NCI-H446 treated with DMSO at 0.1 percent for 48 hours (cell line): ENCODE data around the gene CC2D1A.
"Not testable (repeated sequence)": the region's sequence is repeated elsewhere in the genome, so short reads cannot be mapped to it uniquely, and the experiment has no call there.

Source experiments
- DNase-seq: peaks from one replicate; lab custom pipeline; 2025; lab: John Stamatoyannopoulos, UW

The CC2D1A gene

GRCh38 chr19:13962699-13963602 is 57.0 kb downstream of the CC2D1A start:
- no peak for DNase-seq

DNA sequence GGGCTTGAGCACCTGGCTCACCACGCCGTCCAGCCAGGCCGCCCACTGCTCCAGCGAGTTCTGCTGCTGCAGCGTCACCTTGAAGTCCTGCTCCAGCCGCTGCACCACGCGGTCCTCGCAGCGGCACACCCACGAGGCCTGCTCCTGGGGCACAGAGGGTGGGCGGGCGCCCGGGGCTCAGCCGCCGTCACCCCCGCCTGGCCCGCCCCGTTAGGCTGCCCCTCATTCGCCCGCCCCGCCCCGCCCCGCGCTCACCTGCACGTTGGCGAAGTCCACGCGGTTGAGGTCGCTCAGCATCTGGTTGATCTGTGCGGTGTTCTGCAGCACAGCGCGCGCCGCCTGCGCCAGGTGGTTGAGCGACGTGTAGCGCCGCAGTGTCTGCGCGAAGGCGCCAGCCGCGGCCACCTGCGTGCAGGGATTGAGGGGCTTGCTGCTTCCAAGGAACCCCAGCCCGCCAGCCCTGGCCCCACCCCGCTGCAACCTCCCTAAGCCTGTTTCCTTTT is 57.7 kb downstream of the CC2D1A start:
- no peak for DNase-seq

GRCh38 chr19:13964776-13965175 is 58.8 kb downstream of the CC2D1A start:
- no peak for DNase-seq

DNA sequence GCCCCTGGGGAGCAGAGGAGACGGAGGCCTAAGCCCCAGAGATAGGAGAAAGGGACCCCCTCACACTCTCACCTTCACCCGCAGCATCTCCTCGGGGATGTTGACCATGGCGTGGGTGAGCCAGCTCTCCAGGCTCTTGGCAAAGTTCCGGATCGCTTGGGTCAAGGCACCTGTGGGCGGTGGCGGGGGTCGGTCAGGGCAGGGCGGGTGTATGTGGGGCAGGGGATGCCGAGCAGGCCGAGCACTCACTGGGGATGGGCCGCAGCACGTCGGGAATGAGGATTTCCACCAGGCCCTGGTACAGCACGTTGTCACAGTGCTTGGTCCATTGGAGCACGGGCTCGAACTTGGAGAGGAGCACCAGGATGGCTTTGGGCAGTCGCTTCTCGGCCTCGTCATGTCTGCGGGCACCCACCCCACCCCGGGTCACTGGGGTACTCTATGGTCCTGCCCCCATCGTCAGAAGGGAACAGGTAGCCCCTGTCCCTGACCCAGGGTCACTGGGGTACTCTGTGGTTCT is 59.4 kb downstream of the CC2D1A start:
- no peak for DNase-seq

- no peak for DNase-seq
Measured at GRCh38 chr19:13965926-13966683, 60.1 kb downstream of the CC2D1A start.

DNA sequence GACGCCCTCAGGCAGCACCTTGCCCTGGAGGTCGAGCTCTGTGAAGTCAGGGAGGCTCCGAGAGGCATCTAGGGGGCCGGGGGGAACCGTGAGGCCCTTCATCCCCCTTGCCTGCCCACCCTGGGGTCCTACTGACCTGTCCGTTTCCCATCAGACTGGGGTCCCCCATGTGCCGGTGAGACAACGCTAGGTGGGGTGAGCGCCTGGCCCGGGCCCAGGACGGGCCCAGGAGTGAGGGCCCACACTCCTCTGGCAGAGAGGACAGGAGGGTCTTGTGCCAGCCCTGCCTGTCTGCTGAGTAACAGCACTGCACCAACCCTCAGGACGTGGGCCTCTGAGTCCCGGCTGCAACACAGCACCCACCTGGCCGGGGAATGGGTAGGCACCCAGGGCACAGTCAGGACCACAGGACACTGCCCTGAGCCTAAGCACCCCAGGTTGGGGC is 60.7 kb downstream of the CC2D1A start:
- no peak for DNase-seq

GRCh38 chr19:13967206-13967605 is 61.2 kb downstream of the CC2D1A start:
- DNase-seq: not testable (repeated sequence)

DNA sequence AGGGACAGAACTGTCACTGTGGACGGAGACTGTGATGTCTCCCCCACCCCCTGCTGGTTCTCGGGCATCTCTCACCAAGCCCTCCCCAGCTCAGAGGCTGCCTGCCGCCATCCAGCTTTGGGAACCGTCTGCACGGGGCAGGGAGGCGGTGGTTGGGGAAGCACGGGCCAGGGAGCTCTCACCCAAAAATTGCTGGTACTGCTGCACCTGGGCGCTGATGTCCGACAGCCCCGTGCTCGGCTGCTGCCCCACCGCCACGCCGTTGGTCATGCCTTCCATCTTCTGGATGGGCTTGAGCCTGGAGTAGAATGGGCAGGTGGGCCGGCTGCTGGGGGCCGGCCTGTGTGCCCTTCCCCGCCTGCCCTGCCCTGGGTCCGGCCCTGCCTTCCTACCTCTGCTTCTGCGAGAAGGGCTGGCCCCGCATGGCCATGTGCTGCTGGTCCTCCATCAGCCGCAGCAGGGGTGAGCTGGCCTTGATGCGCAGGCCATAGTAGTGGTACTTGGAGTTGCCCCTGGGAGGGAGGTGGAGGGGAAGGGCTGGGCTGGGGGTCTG is 62.5 kb downstream of the CC2D1A start:
- no peak for DNase-seq

- no peak for DNase-seq
Measured at GRCh38 chr19:13968999-13969398, 63.0 kb downstream of the CC2D1A start.

GRCh38 chr19:13969897-13970296 is 63.9 kb downstream of the CC2D1A start:
- no peak for DNase-seq

DNA sequence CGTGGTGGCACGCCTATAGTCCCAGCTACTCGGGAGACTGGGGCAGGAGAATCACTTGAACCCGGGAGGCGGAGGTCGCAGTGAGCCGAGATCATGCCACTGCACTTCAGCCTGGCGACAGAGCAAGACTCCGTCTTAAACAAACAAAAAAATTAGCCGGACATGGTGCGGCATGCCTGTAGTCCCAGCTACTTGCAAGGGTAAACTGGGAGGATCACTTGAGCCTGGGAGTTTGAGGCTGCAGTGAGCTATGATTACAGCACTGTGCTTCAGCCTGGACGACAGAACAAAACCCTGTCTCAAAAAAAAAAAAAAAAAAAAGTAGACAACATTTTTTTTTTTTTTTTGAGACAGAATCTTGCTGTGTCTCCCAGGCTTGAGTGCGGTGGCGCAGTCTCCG is 65.9 kb downstream of the CC2D1A start:
- DNase-seq: not testable (repeated sequence)

DNA sequence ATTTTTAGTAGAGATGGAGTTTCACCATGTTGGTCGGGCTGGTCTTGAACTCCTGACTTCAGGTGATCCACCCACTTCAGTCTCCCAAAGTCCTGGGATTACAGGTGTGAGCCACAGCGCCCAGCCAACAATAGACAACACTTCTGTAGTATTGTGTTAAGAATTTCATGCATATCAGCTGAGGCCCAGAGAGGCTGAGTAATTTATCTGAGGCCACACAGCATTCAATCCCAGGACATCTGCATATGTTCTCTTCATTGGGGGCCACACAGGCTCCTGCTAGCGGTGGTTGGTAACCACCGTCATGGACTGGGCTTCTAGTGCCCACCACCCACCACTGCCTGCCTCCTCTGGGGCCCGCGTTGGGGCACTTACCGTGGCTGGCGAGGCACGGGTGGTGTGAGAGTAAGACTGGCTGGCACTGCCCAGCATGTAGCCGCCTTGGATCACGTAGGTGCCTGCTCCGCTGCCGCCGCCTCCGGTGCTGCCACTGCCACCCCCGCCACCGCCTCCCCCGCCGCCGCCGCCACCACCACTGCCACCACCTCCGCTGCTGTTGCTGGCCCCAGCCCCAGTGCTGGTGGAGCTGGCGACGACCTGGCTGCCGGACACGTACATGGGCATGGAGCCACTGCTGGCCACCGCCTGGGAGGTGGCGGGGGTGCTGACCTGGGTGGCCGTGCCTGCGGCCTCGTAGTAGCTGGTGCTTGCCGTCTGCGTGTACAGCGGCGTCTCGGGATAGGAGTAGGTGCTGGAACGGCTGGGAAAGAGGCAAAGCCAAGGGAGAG is 66.6 kb downstream of the CC2D1A start:
- no peak for DNase-seq

- not testable (repeated sequence) for DNase-seq
Measured at GRCh38 chr19:13973479-13973878, 67.5 kb downstream of the CC2D1A start.

GRCh38 chr19:13974073-13974472 is 68.1 kb downstream of the CC2D1A start:
- no peak for DNase-seq

DNA sequence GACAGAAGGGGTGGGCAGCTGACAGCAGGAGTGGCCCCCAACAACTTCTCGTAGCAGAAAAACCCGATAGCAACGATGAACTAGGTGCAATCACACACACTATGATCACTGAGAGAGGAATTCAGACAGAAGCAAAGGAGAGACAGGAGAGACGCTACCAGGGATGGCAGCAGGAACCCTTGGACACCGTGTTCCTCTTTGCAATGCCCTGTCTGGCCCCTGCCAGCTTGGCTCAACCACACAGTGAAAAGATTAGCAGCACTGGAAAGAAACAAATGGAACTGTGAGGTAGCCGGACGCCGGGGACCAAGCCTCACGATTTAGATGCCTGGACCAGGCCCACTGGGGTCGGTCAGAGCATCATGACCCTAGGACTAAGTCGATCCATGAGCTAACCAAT is 69.9 kb downstream of the CC2D1A start:
- DNase-seq: no peak

DNA sequence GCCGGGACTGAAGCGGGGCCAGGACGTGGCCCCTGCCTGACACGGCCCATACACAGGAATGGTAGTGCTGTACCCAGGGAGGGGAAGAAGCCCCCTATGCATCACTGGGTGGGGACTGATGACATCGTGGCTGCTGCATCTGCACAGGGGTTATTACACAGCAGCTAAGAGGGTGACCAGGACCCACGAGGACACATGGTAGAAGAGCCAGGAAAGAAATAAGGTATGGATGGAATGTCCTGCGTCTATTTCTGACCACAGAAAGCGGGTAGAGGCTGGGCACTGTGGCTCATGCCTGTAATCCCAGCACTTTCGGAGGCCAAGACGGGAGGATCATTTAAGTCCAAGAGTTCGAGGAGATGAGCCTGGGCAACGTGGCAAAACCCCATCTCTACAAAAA is 70.4 kb downstream of the CC2D1A start:
- no peak for DNase-seq

DNA sequence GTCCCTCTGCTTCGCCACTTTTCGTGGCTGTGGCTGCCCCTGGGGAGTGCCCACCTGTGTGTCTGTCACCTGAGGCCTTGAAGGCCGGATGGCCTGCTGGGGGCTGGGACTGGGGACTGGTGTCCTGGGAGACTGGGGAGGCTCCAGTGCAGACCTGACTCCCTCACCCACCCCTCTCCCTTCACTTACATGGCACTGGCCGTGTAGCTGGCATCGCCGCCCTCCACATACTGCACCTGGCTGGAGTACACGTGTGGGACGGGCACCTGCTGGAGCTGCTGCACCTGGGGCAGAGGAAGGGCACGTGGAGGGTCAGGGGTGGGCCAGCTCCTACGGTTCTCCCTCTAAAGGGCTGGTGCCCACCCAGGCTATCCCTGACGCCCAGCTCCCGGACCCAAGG is 71.8 kb downstream of the CC2D1A start:
- DNase-seq: no peak

DNA sequence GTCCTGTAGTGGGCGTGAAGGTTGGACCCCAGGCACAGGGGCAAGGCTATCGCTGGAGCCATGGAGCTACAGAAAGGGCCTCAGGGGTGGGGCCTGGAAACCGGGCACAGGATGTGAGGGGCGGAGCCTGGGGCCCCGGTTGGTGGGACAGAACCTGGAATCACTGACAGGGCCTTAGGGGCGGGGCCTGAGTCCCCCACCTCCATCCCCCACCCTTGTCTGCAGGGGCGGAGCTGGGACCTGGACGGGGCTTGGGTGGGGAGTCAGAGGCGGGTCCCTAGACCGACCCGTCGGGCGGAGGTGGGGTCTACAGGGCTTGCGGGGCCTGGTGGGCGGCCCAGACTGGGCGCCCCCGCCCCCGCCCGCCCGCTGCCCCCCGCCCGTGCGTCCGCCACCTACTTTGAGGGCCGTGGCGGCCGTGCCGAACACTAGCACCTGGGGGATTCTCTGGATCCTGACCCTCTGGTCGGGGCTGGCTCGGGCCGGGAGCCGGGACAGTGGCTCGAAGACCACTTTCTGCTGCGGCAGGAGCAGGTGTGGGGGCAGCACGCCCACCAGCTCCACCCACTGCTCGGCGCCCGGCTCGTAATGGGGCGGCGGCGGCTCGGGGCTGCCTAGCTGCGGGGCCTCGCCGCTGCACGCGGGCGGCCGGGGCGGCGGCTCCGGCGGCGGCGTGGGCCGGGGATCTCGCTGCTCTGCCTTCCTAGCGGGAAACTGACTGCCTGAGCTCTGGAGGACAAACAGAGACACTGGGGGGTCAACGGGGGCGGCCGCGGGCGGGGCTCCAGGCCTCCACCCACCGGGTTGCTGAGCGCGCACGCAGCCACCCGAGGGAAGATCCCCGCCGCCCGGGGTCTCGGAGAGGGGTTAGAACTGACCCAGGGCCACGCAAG is 72.6 kb downstream of the CC2D1A start:
- DNase-seq: no peak

DNA sequence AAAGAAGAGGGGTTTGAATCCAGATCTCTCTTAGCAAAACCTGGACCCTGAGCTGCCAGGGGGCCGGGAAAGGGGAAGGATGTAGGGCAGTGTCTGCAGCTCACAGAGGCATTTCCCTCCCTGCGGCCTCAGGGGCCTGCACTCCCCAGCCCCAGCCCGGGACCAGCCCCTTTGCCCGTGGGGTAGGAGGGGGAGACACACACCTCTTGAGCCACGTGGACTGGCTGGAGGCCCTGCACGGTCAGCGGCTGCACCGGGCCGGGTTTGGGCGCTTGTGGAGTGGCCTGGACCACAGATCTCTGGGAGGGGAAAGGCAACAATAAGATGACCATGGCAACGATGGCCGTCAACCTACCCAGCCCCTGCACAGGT is 73.2 kb downstream of the CC2D1A start:
- no peak for DNase-seq

DNA sequence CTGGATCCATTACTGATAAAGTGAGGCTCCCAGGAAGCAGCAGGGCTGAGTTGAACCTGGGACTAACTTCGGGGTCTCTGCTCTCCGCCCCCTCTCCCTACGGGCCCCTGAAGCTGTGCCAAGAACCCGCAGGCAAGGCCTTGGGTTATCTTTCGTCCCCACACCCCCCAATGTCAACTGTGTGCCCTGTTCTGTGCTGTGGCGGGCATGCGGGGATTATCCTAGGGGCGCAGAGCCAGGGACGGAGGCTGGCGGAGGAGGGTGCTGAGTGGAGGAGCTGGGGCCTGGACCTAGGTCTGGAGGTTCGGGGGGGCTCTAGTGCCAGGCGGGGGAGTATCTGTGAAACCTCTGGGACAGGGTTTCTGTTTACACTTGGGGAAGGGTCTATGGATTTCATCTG is 73.7 kb downstream of the CC2D1A start:
- DNase-seq: no peak

- DNase-seq: no peak
Measured at GRCh38 chr19:13980340-13980739, 74.3 kb downstream of the CC2D1A start.
